Measurements from ENCODE around the gene TMEM232. TPM values are rescaled to one million over a fixed set of nuclear protein-coding genes. Genes with fewer than 3 reads are reported as not detected.

The TMEM232 gene
- total and polyA plus RNA-seq, 9 of the 15 experiments (the other 6 are each of a cell fraction or from before 2014, with no cell fraction given) = 0.09 to 2.2 (median 0.41) TPM

DNA sequence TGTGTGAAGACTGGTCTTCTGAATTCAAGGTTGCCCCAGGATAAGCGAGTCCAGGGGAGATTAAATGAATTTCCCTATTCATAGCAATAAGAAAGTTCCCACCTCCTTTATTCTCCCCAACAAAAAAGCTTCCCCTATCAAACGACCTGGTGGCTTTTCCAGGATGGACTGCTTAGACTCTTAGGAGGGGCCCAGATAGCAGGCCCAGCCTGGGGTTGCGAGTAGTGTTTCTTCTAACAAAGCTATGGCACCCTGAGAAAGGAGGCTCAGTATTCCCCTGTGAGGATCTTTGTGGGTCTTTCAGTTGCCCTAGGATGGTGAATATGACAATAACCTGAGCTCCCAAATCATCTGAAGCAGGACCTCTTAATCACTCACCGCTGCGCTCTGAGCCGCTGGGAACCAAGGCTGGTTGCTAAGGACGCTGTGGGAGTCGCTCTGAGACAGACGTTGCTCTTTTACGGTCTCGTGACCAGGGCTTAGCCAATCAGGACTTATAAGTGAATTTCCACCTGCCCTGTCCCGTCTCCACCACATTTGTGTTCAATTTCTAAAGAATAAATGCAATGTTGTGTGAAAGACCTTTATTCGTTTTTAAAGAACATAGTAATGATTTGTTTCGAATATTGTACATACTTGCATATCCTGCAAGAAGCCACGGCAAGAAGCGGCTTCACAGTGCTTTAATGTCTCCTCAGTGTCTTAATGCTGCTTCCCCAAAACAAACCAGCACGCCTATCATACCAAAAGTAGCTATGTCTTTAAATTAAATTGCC is at the start of gene TMEM232 (continued):
- TF ChIP-seq MYBL2 (IDR thresholded peaks at IDR 0.05; ENCODE audit: low read depth) = no peak
- no peak for TF ChIP-seq MYBL2 (CRISPR knock-in tag; IDR thresholded peaks at IDR 0.05; ENCODE audit: borderline replicate concordance)
- no peak for TF ChIP-seq PREB (CRISPR knock-in tag; IDR thresholded peaks at IDR 0.05)
- no peak for TF ChIP-seq FOXA3 (CRISPR knock-in tag; conservative IDR thresholded peaks at IDR 0.05 in 1 of 2, IDR thresholded peaks at IDR 0.05 in 1 of 2)
- TF ChIP-seq NR2F6 (CRISPR knock-in tag; IDR thresholded peaks at IDR 0.05) = no peak
- TF ChIP-seq ATF7 (IDR thresholded peaks at IDR 0.05) = no peak
- TF ChIP-seq ZNF316 (IDR thresholded peaks at IDR 0.05) = no peak
- no peak for TF ChIP-seq ZNF212 (CRISPR knock-in tag; IDR thresholded peaks at IDR 0.05)
- TF ChIP-seq ZNF644 (tag; IDR thresholded peaks at IDR 0.05; ENCODE audit: low read depth) = no peak
- TF ChIP-seq ETV1 (tag; conservative IDR thresholded peaks at IDR 0.05; ENCODE audit: low read depth) = no peak
- no peak for TF ChIP-seq CCAR2 (IDR thresholded peaks at IDR 0.05; ENCODE audit: low read depth, low read length)
- no peak for TF ChIP-seq FUS (optimal IDR thresholded peaks at IDR 0.05; ENCODE audit: low read depth, low read length)
- TF ChIP-seq ZFX (CRISPR knock-in tag; IDR thresholded peaks at IDR 0.05) = no peak; the same call in 1 of the 2 replicates
- TF ChIP-seq ZBTB12 (CRISPR knock-in tag; IDR thresholded peaks at IDR 0.05) = peak; percentile 65; the same call in 1 of the 2 replicates
- TF ChIP-seq U2AF2 (optimal IDR thresholded peaks at IDR 0.05; ENCODE audit: low read depth, low read length) = no peak
- TF ChIP-seq, protein P1, sequence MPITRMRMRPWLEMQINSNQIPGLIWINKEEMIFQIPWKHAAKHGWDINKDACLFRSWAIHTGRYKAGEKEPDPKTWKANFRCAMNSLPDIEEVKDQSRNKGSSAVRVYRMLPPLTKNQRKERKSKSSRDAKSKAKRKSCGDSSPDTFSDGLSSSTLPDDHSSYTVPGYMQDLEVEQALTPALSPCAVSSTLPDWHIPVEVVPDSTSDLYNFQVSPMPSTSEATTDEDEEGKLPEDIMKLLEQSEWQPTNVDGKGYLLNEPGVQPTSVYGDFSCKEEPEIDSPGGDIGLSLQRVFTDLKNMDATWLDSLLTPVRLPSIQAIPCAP (CRISPR knock-in tag; IDR thresholded peaks at IDR 0.05; ENCODE audit: borderline replicate concordance) = no peak
- TF ChIP-seq RHOXF2B (CRISPR knock-in tag; conservative IDR thresholded peaks at IDR 0.05) = no peak
- no peak for TF ChIP-seq MAFF (IDR thresholded peaks at IDR 0.05; ENCODE audit: low read length)
- TF ChIP-seq NR4A1 (CRISPR knock-in tag; IDR thresholded peaks at IDR 0.05) = no peak
- TF ChIP-seq NR4A1 (tag; IDR thresholded peaks at IDR 0.05) = no peak
- TF ChIP-seq ZNF830 (CRISPR knock-in tag; IDR thresholded peaks at IDR 0.05) = no peak
- TF ChIP-seq SMAD2 (IDR thresholded peaks at IDR 0.05; ENCODE audit: low read depth, low read length) = no peak
- TF ChIP-seq TRIM28 (IDR thresholded peaks at IDR 0.05) = no peak
- TF ChIP-seq MECOM (CRISPR knock-in tag; IDR thresholded peaks at IDR 0.05) = no peak
- no peak for TF ChIP-seq SMARCB1 (IDR thresholded peaks at IDR 0.05; ENCODE audit: insufficient read length, low read depth)
- TF ChIP-seq SRF (CRISPR knock-in tag; IDR thresholded peaks at IDR 0.05) = no peak
- TF ChIP-seq SIN3B (IDR thresholded peaks at IDR 0.05; ENCODE audit: low read depth) = no peak
- no peak for TF ChIP-seq KHSRP (IDR thresholded peaks at IDR 0.05)
- TF ChIP-seq POLR2AphosphoS2 (IDR thresholded peaks at IDR 0.05; ENCODE audit: low read length) = no peak
- no peak for TF ChIP-seq ZKSCAN8 (CRISPR knock-in tag; IDR thresholded peaks at IDR 0.05)
